Measurements from ENCODE around the gene CASZ1. TPM values are rescaled to one million over a fixed set of nuclear protein-coding genes. Genes with fewer than 3 reads are reported as not detected.

CASZ1 gene
- total and polyA plus RNA-seq, 12 donors = 2.5 to 35.2 (median 7.0) TPM

DNA sequence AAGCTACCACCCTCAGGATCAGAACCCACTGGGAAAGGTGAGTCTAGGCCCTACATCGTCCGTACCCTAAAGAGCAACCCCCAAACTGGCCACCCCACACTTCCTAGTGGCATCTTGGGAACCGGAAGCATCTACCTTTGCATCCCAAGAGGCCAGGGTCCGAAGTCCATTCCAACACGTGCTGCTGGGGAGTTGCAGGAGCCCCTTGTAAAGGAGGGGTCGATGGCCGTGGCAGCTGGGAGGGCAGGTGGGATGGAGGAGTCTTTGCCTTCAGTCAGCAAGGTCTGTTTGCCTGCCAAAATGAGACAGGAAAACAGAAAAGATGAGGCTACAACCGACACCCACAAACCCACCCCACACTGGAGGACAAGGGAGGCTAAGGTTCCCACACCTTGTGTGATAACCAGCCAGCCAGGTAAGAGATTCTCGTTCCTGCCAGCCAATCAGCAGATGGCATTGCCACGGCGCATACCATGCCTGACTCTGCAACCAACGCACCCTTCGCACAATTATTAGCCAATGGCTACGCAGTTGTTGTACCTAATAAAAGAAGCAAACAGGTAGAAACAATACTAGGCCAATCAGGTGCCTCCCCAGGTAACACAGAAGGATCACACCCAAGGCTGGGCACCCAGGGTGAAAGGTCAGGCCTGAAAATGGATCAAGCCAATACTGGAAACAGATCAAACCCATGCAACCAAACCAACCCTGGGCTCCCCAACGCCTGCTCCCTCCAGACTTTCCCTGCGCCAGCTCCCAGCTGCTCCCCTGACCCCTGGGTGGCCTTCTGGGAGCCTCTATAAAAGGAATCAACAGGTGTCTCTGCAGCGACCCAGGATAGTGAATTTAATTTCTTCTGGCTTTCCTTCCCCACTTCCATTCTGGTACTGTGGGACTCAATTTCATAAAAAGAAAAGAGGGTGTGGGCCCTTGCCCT lies 35.6 kb downstream of the CASZ1 start:
- intact Hi-C loops (cut with DNase I) = no loop called here
- no peak overlapping the region for H3K4me3 ChIP-seq
- H3K36me3 ChIP-seq (replicated peaks in 1 of 2) = no peaks in the 10 kb centered on the region
- TF ChIP-seq, protein P1, sequence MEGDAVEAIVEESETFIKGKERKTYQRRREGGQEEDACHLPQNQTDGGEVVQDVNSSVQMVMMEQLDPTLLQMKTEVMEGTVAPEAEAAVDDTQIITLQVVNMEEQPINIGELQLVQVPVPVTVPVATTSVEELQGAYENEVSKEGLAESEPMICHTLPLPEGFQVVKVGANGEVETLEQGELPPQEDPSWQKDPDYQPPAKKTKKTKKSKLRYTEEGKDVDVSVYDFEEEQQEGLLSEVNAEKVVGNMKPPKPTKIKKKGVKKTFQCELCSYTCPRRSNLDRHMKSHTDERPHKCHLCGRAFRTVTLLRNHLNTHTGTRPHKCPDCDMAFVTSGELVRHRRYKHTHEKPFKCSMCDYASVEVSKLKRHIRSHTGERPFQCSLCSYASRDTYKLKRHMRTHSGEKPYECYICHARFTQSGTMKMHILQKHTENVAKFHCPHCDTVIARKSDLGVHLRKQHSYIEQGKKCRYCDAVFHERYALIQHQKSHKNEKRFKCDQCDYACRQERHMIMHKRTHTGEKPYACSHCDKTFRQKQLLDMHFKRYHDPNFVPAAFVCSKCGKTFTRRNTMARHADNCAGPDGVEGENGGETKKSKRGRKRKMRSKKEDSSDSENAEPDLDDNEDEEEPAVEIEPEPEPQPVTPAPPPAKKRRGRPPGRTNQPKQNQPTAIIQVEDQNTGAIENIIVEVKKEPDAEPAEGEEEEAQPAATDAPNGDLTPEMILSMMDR (IDR thresholded peaks at IDR 0.05) = no peak
- TF ChIP-seq POLR2A (IDR thresholded peaks at IDR 0.05) = no peak
- WGBS, 4 donors = 85 to 97% (median 94%) methylated on average over 16 to 17 of the region's 17 CpGs
- no peaks in the 10 kb centered on the region for H3K27me3 ChIP-seq
- H3K4me1 ChIP-seq (replicated peaks in 1 of 2) = peaks cover 0 to 6% of the 10 kb centered on the region in 2 donors
- no peaks in the 10 kb centered on the region for H3K9me3 ChIP-seq (replicated peaks in 1 of 3)
- no peak for DNase-seq
- no peak overlapping the region for H3K27ac ChIP-seq

DNA sequence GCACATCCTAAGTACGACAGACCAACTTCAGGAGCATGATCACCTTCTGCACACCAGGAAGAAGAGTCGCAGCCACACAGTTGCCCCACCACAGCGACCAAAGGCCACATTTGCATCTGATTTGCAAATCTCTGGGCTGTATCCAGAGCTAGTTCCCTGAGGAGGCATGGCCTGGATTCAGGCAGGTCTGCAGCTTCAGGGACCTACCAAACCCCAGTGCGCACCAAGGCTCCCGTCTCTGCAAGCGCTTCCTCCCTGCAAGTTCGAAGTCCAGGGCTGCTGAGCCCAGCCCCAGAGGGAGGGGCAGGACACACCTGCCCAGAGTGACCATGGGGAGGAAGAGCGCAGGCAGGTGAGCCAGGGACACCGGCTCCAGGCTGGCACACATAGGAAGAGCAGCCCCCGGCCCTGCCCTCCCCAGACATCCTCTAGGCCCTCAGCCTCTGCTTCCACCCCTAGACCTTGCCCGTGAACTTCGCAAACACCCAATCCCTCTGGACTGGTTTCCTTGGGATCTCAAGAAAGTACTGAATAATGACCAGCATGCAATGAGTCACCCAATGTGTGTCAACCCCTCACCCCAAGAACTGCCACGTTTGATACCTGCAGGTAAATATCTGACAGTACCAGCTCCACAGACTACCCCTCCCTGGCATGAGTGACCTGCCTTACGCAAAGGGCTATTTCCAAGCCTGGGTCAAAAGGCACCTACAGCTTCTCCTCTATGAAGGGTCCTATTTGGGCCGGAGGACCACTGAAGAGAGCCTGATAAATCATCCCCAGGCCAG lies 36.8 kb downstream of the CASZ1 start:
- no peak for DNase-seq
- Histone ChIP-seq H3K36me3 (replicated peaks in 1 of 2) (no peaks in the 10 kb centered on the region), H3K27ac (no peak overlapping the region), H3K27me3 (no peaks in the 10 kb centered on the region), H3K4me1 (replicated peaks in 1 of 2) (peaks cover 0 to 6% of the 10 kb centered on the region in 2 donors), H3K9me3 (replicated peaks in 1 of 3) (no peaks in the 10 kb centered on the region), H3K4me3 (no peak overlapping the region)
- no peak for TF ChIP-seq POLR2A (IDR thresholded peaks at IDR 0.05)
- TF ChIP-seq, protein P1 (IDR thresholded peaks at IDR 0.05) = no peak
- intact Hi-C loops (cut with DNase I) = no loop called here
- 81 to 91% (median 87%) methylated on average over 11 to 15 of the region's 15 CpGs for WGBS, 4 donors

DNA sequence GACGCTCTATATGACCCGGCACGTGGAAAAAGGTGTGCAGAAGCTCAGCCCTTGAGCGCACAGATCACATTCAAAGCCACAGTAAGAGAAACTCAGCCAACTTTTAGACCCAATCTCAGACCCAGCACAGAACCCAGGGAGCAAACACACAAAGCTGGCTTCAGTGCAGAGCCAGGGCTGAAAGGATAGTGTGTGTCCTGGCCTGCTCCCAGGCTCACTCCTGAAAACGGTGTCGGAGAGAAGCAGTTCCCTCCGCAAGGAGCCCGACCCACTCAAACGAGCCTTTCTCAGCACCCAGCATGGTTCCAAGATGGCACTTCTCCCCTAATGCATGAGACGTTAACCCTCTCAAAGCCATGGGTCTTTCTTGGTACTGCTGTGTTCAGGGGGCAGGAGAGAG lies 39.6 kb downstream of the CASZ1 start:
- Histone ChIP-seq H3K9me3 (replicated peaks in 1 of 3) (no peaks in the 10 kb centered on the region), H3K4me1 (replicated peaks in 1 of 2) (peaks cover 0 to 6% of the 10 kb centered on the region in 2 donors), H3K4me3 (no peak overlapping the region), H3K27me3 (no peaks in the 10 kb centered on the region), H3K27ac (no peak overlapping the region), H3K36me3 (replicated peaks in 1 of 2) (no peaks in the 10 kb centered on the region)
- TF ChIP-seq, protein P1 (IDR thresholded peaks at IDR 0.05) = no peak
- no peak for TF ChIP-seq POLR2A (IDR thresholded peaks at IDR 0.05)
- WGBS, 4 donors = 81 to 90% (median 88%) methylated on average over 7 to 10 of the region's 10 CpGs
- intact Hi-C loops (cut with DNase I) = no loop called here
- DNase-seq = no peak

DNA sequence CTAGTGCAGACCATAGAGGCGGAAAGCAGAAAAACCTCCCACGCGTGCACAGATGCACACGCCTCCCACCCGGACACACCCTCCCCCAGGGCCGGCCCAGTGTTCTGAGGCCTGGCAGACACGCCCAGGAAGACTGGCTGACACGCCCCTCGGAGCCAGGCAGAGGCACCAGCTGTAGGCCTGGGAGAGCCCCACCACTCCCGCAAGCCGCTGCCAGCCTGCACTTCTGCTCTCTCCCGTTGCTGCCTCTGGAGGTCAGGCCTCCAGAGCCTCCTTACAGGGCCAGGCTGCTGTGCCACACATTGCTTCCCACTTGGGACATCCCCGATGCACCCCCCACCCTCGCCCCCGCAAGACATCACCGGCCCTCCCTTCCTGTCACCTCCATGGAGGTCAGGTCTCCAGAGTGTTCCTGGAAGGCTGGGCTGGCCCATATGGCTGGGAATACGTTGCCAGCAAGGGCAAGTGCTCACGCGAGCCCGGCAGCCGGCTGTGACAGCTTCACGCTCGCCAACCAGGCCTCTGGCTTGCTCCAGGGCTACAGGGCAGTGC lies 40.4 kb downstream of the CASZ1 start:
- Histone ChIP-seq H3K27me3 (no peaks in the 10 kb centered on the region), H3K36me3 (replicated peaks in 1 of 2) (no peaks in the 10 kb centered on the region), H3K9me3 (replicated peaks in 1 of 3) (no peaks in the 10 kb centered on the region), H3K27ac (no peak overlapping the region), H3K4me3 (no peak overlapping the region), H3K4me1 (replicated peaks in 1 of 2) (peaks cover 0 to 6% of the 10 kb centered on the region in 2 donors)
- WGBS, 4 donors = 44 to 62% (median 52%) methylated on average over 4 to 23 of the region's 23 CpGs
- intact Hi-C loops (cut with DNase I) = no loop called here
- DNase-seq = peak; percentile 23 to 84 (median 31)
- TF ChIP-seq, protein P1 (IDR thresholded peaks at IDR 0.05) = no peak
- no peak for TF ChIP-seq POLR2A (IDR thresholded peaks at IDR 0.05)

Measured in adrenal gland (tissue), 12 donors.